ENCODE data around the gene PLA2G15.

The PLA2G15 gene

GRCh38 chr16:68309799-68310198 is 64.6 kb downstream of the PLA2G15 start:
- DNase-seq = no peak
- Histone ChIP-seq H3K4me3 (peak overlapping the region; percentile 64 to 91), H3K9me3 (no peaks in the 10 kb centered on the region), H3K4me1 (peaks cover 0 to 40% (median 22%) of the 10 kb centered on the region in 4 donors), H3K27ac (peak overlapping the region; percentile 71 to 79), H3K27me3 (no peaks in the 10 kb centered on the region), H3K36me3 (peaks cover 10 to 46% (median 30%) of the 10 kb centered on the region in 3 donors)
- intact Hi-C loops (cut with DNase I; ENCODE audit: low total_unique reads) = loop anchor here (1.0 kb wide), 1 partner anchor 45 kb away; the partner anchor contains the start of gene SLC7A6
- TF ChIP-seq CTCF (IDR thresholded peaks at IDR 0.05) = no peak

GRCh38 chr16:68310437-68310773 is 65.2 kb downstream of the PLA2G15 start:
- Histone ChIP-seq H3K4me1 (peaks cover 0 to 40% (median 22%) of the 10 kb centered on the region in 4 donors), H3K4me3 (peak overlapping the region; percentile 64 to 91), H3K27ac (peak overlapping the region; percentile 71 to 79), H3K36me3 (peaks cover 8 to 46% (median 29%) of the 10 kb centered on the region in 3 donors), H3K27me3 (no peaks in the 10 kb centered on the region), H3K9me3 (no peaks in the 10 kb centered on the region)
- intact Hi-C loops (cut with DNase I; ENCODE audit: low total_unique reads) = loop anchor here (1.0 kb wide), 1 partner anchor 46 kb away; the partner anchor contains the start of gene SLC7A6
- no peak for TF ChIP-seq CTCF (IDR thresholded peaks at IDR 0.05)
- no peak for DNase-seq

Data from tibial artery (tissue), 4 donors.